Airway epithelial cell (primary cell): ENCODE data around the gene IGSF1. TPM values are rescaled to one million over a fixed set of nuclear protein-coding genes. Genes with fewer than 3 reads are reported as not detected.

ENCODE experiments used
- total RNA-seq: library from RNA; depleted of rRNA; stranded (reverse); fragments of >200 nt; gene quantifications from 2 replicates; pipeline ENCODE4 v1.2.3, GENCODE V29; 2015

The IGSF1 gene, protein sequence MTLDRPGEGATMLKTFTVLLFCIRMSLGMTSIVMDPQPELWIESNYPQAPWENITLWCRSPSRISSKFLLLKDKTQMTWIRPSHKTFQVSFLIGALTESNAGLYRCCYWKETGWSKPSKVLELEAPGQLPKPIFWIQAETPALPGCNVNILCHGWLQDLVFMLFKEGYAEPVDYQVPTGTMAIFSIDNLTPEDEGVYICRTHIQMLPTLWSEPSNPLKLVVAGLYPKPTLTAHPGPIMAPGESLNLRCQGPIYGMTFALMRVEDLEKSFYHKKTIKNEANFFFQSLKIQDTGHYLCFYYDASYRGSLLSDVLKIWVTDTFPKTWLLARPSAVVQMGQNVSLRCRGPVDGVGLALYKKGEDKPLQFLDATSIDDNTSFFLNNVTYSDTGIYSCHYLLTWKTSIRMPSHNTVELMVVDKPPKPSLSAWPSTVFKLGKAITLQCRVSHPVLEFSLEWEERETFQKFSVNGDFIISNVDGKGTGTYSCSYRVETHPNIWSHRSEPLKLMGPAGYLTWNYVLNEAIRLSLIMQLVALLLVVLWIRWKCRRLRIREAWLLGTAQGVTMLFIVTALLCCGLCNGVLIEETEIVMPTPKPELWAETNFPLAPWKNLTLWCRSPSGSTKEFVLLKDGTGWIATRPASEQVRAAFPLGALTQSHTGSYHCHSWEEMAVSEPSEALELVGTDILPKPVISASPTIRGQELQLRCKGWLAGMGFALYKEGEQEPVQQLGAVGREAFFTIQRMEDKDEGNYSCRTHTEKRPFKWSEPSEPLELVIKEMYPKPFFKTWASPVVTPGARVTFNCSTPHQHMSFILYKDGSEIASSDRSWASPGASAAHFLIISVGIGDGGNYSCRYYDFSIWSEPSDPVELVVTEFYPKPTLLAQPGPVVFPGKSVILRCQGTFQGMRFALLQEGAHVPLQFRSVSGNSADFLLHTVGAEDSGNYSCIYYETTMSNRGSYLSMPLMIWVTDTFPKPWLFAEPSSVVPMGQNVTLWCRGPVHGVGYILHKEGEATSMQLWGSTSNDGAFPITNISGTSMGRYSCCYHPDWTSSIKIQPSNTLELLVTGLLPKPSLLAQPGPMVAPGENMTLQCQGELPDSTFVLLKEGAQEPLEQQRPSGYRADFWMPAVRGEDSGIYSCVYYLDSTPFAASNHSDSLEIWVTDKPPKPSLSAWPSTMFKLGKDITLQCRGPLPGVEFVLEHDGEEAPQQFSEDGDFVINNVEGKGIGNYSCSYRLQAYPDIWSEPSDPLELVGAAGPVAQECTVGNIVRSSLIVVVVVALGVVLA (N-terminal part only)
- total RNA-seq: 0.07 TPM in 1 of 2 replicates, not detected in the other

DNA sequence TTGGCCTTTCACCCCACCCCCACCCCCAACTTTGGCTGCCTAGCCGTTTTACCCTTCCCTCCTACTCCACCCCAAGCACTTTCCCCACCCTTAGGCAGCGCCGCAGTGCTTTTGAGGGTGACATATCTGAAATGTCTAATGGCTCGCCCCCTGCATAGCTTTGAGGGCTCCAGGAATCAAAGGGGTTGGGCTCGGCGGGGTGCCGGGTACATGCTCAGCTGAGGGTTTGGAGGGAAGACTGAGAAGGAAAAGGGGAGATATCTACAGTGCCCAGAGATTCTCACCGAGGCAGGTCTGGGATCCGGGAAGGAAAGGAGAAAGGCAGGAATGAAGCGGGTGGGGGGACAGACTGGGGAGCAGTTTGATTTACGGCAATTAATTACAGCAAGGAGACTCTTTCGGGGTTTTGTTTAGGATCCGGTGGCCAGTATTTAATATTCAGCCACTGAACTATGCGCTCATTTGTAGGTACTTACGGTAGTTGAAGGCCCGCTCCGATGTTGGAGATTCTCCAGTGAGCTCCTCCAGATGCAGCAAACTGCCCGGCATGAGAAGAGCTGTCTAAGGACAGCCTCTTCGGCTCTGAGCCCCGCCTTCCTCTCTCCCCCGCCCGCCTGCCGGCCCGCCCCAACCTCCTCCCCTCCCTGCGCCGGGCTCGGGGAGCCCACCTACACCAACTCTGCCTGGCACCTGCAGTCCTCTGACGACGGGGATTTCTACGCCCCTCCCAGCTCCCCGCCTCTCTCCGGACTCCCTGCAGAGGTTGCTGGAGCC, at the start of gene IGSF1:
Gene IGSF1, minus strand, starts transcription at position 569 of the 774 bp plus-strand sequence. CDS start 2,632 bp downstream, outside the sequence.

Other genes starting within 250 kb of the IGSF1 start
- gene ARHGAP36, start 231.0 kb downstream of the IGSF1 start, total RNA-seq: not detected in 2 replicates